OCI-LY1 (cell line): Measurements from ENCODE around the gene LARP4B.

ENCODE experiments used
- H2AFZ ChIP-seq: fragments of 200-600 bp; sonication (generic), shearing (Covaris generic); 2 replicates; pipeline ENCODE4 v1.6.0; 2014; ENCODE audit warnings: antibody characterized with exemption, mild to moderate bottlenecking, low read length
- H3F3A ChIP-seq: fragments of 200-600 bp; sonication (generic), shearing (Covaris generic); 2 replicates; pipeline ENCODE4 v1.6.0; 2014; ENCODE audit warnings: mild to moderate bottlenecking, antibody characterized with exemption, low read length, moderate library complexity; ENCODE audit not compliant: insufficient read depth
- H3K27ac ChIP-seq: fragments of 200-600 bp; sonication (generic); 2 replicates; pipeline ENCODE4 v1.5.1; 2014; ENCODE audit warnings: low read length, mixed run types, mild to moderate bottlenecking, low read depth; ENCODE audit not compliant: poor library complexity, severe bottlenecking
- H3K27me3 ChIP-seq: fragments of 200-600 bp; sonication (generic); 2 replicates; pipeline ENCODE4 v1.6.0; 2014; ENCODE audit warnings: antibody characterized with exemption, mild to moderate bottlenecking, low read length, moderate library complexity; ENCODE audit not compliant: insufficient read depth
- H3K36me3 ChIP-seq: fragments of 200-600 bp; sonication (generic); 2 replicates; pipeline ENCODE4 v1.6.1; 2014; ENCODE audit warnings: mild to moderate bottlenecking, antibody characterized with exemption, low read length, moderate library complexity, mixed read lengths; ENCODE audit not compliant: insufficient read depth
- H3K4me1 ChIP-seq: fragments of 200-600 bp; sonication (generic); 2 replicates; pipeline ENCODE4 v1.5.1; 2014; ENCODE audit warnings: mild to moderate bottlenecking, low read length, moderate library complexity; ENCODE audit not compliant: insufficient read depth, severe bottlenecking
- H3K4me2 ChIP-seq: fragments of 200-600 bp; sonication (generic), shearing (Covaris generic); 2 replicates; pipeline ENCODE4 v1.6.1; 2014; ENCODE audit warnings: low read length
- H3K4me3 ChIP-seq: fragments of 200-600 bp; sonication (generic); 2 replicates; pipeline ENCODE4 v1.5.1; 2014; ENCODE audit warnings: low read length, low read depth, mild to moderate bottlenecking, mixed read lengths; ENCODE audit not compliant: poor library complexity, severe bottlenecking
- H3K79me2 ChIP-seq: fragments of 200-600 bp; shearing (Covaris generic); 2 replicates; pipeline ENCODE4 v1.6.1; 2016; ENCODE audit warnings: mixed run types, low read length, mixed read lengths; ENCODE audit not compliant: insufficient read depth
- H3K9ac ChIP-seq: fragments of 200-600 bp; sonication (generic), shearing (Covaris generic); 2 replicates; pipeline ENCODE4 v1.6.1; 2014; ENCODE audit warnings: mild to moderate bottlenecking, low read length, mixed read lengths
- H3K9me2 ChIP-seq: fragments of 200-600 bp; sonication (generic), shearing (Covaris generic); 2 replicates; pipeline ENCODE4 v1.6.1; 2014; ENCODE audit warnings: low read depth, mild to moderate bottlenecking, low read length, mixed read lengths
- H3K9me3 ChIP-seq: fragments of 200-600 bp; shearing (Covaris generic); 2 replicates; pipeline ENCODE4 v1.6.1; 2014; ENCODE audit warnings: low read length, mixed read lengths
- H4K20me1 ChIP-seq: fragments of 200-600 bp; sonication (generic), shearing (Covaris generic); 2 replicates; pipeline ENCODE4 v1.6.0; 2016; ENCODE audit warnings: mild to moderate bottlenecking, low read length; ENCODE audit not compliant: insufficient read depth
- EZH2 ChIP-seq: fragments of 200-600 bp; sonication (generic), shearing (Covaris generic); IDR thresholded peaks from 2 replicates; pipeline ENCODE4 v1.8.0; 2017; ENCODE audit warnings: borderline replicate concordance, mixed run types, mild to moderate bottlenecking, antibody characterized with exemption, low read length, moderate library complexity, mixed read lengths
- TF ChIP-seq, protein P1 (sequence below): fragments of 200-600 bp; sonication (generic), shearing (Covaris generic); IDR thresholded peaks from 2 replicates; pipeline ENCODE4 v1.5.1; 2017; ENCODE audit warnings: mild to moderate bottlenecking, antibody characterized with exemption, low read length, moderate library complexity, mixed read lengths

The LARP4B gene

DNA sequence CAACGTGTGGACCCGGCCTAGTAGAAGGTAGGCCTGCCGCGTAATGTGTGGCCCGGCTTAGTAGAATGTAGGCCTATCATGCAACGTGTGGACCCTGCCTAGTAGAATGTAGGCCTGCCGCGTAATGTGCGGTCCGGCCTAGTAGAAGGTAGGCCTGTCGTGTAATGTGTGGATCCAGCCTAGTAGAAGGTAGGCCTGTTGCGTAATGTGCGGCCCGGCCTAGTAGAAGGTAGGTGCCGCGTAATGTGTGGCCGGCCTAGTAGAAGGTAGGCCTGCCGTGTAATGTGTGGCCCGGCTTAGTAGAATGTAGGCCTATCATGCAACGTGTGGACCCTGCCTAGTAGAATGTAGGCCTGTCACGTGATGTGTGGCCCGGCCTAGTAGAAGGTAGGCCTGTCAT is 44.8 kb upstream of the LARP4B start:
- Histone ChIP-seq H3K4me3 (no peak overlapping the region), H3K36me3 (peaks cover 4% of the 10 kb centered on the region; the same call in 1 of the 2 replicates), H2AFZ (no peak overlapping the region), H3F3A (no peaks in the 10 kb centered on the region), H3K9ac (no peak overlapping the region), H3K9me2 (no peaks in the 10 kb centered on the region), H3K4me2 (no peak overlapping the region), H3K27me3 (no peaks in the 10 kb centered on the region), H3K4me1 (peaks cover 14% of the 10 kb centered on the region), H3K79me2 (no peaks in the 10 kb centered on the region), H3K9me3 (peaks cover 19% of the 10 kb centered on the region), H3K27ac (no peak overlapping the region), H4K20me1 (no peaks in the 10 kb centered on the region)
- TF ChIP-seq, protein P1, sequence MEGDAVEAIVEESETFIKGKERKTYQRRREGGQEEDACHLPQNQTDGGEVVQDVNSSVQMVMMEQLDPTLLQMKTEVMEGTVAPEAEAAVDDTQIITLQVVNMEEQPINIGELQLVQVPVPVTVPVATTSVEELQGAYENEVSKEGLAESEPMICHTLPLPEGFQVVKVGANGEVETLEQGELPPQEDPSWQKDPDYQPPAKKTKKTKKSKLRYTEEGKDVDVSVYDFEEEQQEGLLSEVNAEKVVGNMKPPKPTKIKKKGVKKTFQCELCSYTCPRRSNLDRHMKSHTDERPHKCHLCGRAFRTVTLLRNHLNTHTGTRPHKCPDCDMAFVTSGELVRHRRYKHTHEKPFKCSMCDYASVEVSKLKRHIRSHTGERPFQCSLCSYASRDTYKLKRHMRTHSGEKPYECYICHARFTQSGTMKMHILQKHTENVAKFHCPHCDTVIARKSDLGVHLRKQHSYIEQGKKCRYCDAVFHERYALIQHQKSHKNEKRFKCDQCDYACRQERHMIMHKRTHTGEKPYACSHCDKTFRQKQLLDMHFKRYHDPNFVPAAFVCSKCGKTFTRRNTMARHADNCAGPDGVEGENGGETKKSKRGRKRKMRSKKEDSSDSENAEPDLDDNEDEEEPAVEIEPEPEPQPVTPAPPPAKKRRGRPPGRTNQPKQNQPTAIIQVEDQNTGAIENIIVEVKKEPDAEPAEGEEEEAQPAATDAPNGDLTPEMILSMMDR: no peak
- no peak for TF ChIP-seq EZH2

DNA sequence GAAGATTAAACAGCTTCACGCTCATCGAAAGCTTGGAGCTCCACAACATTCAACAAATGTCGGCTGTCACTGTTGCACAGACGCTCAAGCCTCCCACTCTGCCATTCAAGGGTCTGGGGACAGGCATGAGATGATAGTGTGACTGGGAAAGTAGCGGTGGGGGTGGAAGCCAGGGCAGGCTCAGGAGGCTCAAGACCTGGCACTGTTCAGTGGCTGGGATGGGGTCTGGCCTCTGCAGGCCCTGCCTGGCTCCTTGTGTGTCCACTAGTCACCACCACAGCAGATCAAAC is 43.2 kb upstream of the LARP4B start:
- Histone ChIP-seq H3K4me3 (no peak overlapping the region), H3K27me3 (no peaks in the 10 kb centered on the region; the same call in 1 of the 2 replicates), H3K4me1 (peaks cover 14% of the 10 kb centered on the region), H2AFZ (no peak overlapping the region), H4K20me1 (no peaks in the 10 kb centered on the region), H3K9ac (no peak overlapping the region), H3K36me3 (no peaks in the 10 kb centered on the region; the same call in 1 of the 2 replicates), H3K9me2 (no peaks in the 10 kb centered on the region), H3F3A (no peaks in the 10 kb centered on the region), H3K79me2 (no peaks in the 10 kb centered on the region), H3K9me3 (peaks cover 8% of the 10 kb centered on the region), H3K4me2 (no peak overlapping the region), H3K27ac (no peak overlapping the region)
- no peak for TF ChIP-seq EZH2
- TF ChIP-seq, protein P1: no peak

DNA sequence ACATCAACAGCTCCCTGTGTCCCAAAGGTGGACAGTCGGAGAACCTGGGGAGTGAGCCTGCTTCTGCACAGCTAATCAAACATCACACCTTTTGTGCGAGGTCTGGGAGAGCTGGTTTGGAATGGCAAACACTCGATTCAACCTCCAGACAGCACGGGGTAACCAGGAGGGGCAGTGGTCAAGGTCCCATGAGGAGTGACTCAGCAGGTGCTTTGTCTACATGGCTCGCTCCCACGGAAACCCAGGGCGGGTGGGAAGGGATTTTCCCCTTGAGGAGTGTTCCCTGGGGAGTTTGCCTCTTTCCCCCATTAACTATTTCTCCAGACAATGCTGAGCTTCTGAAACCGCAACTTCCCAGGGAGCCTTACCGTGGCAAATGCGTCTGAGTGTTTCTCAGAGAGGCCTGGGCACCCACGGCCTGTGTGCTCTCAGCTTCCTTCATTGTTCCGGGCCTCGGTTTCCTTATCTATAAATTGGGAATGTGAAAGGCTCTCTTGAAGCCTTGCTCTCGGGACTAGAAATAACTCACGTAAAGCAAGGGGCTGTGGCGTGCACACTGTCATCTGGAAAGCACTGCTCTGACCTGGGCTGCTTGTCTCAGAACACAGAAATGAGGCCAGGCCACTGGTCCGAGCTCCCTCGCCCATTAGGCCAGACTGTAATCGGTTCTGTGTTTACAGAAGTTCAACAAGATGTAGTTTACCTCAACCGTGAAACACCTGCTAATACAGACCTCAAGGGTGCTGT is 42.7 kb upstream of the LARP4B start:
- peaks cover 14% of the 10 kb centered on the region for H3K4me1 ChIP-seq
- no peaks in the 10 kb centered on the region for H3F3A ChIP-seq
- H3K27me3 ChIP-seq: no peaks in the 10 kb centered on the region; the same call in 1 of the 2 replicates
- H3K9me3 ChIP-seq: peaks cover 5% of the 10 kb centered on the region
- no peaks in the 10 kb centered on the region; the same call in 1 of the 2 replicates for H3K36me3 ChIP-seq
- H2AFZ ChIP-seq: no peak overlapping the region
- no peaks in the 10 kb centered on the region for H4K20me1 ChIP-seq
- TF ChIP-seq, protein P1: no peak
- no peak for TF ChIP-seq EZH2
- H3K9me2 ChIP-seq: no peaks in the 10 kb centered on the region
- H3K27ac ChIP-seq: no peak overlapping the region
- H3K9ac ChIP-seq: no peak overlapping the region
- no peak overlapping the region for H3K4me2 ChIP-seq
- no peaks in the 10 kb centered on the region for H3K79me2 ChIP-seq
- no peak overlapping the region for H3K4me3 ChIP-seq
